Smooth muscle cell of the brain vasculature (primary cell): ENCODE measurements around the gene ADGB.

ENCODE experiments used
- DNase-seq: peaks from one replicate; pipeline ENCODE4 v3.0.0-alpha.2; 2012; ENCODE audit warnings: low read depth, low spot score

The ADGB gene

DNA sequence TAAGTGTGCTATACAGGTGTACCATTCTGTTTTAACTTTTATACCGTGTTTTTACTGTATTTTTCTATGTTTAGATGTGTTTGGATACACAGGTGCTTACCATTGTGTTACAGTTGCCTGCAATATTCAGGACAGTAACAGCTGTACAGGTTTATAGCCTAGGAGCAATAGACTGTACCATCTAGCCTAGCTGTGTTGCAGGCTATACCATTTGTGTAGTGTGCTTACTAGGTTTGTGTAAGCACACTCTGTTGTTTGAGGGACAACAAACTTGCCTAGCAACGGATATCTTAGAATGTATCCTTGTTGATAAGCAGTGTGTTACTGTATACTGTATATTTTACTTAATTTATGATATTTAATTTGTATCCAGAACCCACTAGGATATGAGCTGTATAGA is 35.2 kb downstream of the ADGB start:
- DNase-seq, result no peak

DNA sequence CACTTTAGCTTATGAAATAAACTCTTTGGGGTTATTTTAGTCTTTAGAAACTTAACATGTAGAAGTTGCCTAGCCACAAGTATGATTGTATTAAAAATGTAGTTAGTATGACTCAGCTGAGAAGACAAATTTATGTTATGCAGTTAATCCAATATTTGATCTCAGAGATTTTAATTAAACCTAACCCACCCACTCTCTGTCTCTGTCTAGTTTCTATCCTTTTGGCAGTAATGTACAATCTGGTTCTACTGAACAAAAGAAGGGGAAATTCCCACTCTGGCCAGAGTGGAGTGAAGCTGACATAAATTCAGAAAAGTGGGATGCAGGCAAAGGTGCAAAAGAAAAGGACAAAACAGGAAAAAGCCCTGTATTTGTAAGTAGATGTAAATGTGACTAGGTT is 36.4 kb downstream of the ADGB start:
- no peak for DNase-seq

DNA sequence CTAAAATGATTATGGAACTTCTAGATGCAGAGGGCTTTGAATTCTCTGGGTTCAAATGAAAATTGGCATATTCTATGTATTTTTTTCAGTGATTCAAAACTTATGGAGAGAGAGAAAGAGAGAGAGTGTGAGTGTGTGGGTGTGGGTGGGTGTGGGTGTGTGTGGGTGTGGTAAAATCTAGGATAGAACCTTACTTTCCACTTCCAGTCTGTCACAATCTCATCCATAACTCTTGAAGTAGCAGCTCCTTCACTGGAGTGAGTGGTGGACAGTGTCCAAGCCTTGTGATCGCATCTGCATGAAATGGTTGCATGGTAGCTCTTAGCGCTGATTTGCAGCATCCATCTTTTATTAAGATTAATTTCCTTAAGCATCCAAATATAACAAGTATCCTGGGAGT is 37.7 kb downstream of the ADGB start:
- DNase-seq, result no peak

DNA sequence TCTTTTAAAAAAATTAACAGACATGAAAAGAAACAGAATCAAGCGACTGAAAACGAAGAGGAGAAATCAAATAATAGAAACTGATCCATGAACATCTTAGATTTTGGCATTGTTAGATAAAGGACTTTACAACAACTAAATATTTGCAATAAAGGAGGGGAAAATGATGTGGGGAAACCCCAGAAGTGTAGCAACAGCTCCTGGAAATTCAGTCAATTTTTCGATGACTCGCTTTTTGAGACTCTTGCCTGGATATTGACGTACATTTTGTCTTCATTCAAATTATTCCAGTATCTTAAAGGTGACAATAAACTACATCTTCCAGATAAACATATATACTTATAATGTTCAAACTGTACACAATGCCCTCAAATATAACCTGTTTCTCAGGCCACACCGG is 44.1 kb downstream of the ADGB start:
- DNase-seq, result no peak

DNA sequence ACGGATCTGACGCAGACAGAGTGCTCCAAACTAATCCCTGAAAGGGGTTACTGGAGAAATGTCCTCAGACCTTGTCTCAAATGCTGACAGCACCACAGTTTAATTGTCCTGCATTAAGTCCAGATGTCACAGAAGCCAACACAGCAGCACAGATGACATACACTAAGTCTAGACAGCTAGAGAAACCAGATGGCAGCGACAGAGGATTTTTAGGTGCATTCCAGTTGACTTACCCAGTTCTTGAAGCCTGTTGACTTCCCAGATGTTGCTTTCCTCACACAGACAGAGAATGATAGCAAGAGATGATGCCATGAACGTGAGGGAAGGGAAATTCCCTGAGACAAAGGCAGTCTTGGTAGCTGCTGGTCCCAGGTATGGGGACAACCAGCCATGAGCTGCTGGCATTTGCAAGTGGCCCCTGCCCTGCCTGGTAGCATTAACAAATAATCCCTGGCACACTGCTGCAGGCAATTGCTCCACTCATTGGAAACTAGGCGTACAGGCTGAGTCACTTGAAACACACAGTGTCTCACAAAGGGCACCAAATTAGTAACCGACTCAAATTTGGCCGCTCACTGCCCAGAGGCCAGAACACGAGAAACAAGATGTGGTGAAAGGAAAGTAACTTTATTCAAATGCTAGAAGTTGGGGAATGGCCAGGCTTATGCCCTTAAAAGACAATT is 52.2 kb downstream of the ADGB start:
- DNase-seq, result no peak

DNA sequence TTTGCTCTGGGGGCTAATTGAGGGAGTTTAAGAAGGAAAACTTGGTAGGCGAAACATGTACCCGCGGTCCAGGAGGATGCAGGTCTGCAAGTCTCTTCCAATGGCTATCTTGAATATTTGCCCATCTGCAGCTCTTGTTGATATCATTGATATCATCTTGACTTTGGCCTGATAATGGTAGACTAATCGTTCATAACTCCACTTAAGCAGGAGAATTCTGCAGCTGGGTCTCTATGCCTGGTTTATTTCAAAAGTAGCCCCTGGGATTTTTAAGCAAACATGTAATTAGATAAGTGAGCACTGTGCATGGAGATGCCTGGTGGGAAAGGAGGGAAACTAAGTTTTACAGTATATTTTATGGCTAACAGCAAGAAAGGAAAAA is 52.7 kb downstream of the ADGB start:
- no peak for DNase-seq

DNA sequence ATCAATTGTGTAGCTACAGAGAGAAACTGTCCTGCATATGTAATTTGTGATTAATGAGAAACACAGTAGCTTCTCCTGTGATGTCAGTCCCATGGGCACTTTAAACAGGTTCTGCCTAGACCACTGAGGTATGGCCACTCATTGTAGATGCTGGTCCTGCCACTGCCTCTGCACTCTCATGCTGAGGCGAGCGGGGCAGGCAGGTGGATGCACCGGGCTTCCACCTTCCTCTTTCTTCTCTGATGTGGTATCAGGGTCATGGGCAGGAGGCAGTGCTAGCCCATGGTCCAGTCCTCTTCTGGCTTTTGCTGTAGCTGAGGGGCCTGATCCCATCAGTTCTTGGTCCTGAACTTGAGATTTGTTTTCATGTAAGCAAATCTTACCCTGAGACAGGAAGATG is 58.7 kb downstream of the ADGB start:
- no peak for DNase-seq

DNA sequence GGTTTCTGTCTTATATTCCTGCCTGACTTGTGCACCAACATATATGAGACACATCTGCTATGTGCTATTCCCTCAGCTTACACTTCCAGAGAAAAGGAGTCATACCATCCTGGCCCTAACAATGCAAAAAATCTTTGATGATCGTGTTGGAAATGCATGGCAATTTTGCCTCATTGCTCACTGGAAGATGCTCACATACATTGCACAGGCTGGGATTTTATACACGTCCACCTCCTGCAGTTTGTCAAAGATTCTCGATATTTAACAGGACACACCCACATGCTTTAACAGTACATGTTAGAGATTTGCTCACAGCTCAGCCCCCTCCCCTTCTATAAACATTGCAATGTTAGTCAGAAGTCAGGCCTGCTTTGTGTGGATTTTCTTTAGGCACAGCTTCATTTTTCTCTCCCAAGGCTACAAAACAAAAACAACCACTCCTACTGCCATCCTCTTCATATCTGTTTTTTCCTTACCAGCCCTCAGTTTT is 66.1 kb downstream of the ADGB start:
- DNase-seq, result no peak

DNA sequence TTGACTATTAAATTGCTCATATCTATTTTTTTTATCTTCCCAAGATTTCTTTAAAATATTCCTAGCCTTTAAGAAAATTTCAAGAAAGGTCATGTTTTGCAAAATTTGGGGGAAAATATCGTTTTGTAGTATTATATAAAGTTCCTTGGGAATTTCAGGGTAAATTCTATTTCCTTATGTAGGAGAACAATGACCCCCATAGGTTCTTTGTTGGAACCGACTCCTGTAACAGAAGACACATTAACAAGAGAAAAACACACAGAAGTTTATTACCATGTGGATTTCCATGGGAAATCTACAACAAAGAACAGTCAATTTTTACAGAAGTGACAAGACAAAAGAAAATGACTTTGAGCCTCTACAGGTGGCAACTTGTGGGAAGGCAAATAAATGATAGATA is 68.1 kb downstream of the ADGB start:
- no peak for DNase-seq

DNA sequence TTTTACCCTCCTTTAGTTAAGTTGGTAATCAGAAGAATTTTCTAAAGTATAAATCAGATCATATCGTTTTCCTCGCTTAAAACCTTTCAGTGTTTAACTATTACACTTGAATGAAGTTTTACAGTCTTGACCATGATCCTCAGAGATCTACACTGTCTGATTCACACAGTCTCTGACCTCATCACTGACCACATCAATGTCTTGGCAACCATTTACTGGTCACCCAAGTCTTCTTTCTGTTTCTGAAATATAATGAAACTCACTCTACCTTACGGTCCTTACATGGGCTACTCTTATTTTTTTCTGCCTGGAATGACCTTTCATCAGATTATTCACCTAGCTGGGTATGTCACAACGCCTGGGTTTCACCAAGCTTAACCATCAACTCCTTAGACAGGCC is 71.4 kb downstream of the ADGB start:
- DNase-seq, result no peak

DNA sequence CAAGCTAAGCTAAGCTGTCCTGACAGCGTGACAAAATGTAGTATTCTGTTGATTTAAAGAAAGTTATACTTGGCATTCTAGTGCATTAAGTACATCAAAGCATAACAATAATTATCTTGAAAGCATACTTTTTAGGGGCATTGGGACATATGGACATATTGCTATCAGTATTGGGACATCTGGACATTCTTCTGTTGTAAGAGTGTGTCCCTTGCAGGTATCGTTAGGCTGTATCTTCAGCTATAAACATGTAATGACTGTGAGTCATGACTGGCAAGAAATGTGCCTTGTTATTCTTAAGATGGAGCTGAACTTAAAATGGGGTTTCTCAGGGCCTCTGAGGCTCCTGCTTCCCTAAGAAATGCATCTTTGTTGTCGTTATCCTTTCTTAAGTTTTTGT is 74.3 kb downstream of the ADGB start:
- no peak for DNase-seq

DNA sequence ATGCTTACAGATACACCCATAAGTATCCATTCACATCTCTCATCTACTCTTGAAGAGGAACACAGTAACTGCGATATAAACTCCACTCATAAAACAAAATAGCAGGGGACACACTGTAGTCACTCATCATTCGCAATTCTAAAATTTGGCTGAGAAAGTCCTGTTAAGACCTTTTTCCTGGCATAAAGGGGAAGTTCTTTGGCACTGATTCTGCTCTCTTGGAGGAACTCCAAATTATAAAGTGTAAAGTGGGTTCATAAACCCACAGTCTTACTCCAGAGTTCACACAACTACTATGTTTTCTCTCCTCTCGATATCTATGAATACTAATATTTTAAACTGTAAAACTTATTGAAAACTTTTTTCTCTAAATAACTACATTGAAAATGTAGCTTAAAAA is 80.6 kb downstream of the ADGB start:
- no peak for DNase-seq

DNA sequence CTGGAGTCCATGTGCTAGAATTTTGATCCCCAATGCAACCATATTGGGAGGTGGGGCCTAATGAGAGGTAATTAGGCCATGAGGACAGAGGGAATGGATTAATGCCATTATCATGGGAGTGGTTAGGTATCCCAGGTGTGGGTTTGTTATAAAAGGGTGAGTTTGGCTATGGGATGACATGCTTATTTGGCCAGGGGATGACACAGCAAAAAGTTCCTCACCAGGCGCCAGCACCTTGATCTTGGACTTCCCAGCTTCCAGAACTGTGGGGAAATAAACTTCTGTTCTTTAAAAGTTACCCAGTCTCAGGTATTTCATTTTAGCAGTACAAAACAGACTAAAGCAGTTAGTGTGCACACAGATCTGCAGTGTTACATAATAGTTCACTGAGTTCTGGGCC is 84.1 kb downstream of the ADGB start:
- no peak for DNase-seq

DNA sequence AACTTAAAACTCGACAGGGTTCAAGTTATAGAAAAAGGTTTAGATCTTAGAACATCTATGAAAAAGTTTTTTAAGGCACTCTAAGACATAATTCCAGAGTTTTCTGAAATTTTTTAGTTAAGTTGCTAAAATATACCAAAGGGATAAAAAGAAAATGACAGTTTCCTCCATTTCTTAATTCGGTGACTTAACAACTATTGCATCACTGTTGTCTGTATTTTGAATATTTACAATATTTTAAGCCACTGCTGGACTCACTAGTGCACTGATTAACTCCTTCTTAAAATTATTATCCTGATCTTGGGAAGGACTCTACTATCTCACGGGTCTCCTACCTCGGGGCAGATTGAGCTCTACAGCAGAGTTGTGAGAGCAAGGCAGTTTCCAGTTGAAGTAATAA is 91.0 kb downstream of the ADGB start:
- no peak for DNase-seq

DNA sequence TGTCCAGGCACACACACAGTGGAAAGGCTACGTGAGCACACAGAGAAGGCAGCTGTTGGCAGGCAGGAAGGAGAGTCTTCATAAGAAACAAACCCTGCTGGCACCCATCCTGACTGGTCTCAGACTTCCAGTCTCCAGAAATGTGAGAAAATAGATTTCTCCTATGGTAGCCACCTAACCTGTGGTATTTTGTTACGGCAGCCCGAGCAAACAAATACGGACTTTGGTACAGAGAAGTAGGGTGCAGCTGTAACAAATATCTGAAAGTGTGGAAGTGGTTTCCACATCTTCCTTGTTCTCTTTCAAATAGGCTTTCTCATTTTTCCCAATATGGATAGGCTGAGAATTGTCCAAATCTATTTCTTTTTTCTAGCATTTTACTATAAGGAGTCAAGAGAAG is 94.6 kb downstream of the ADGB start:
- DNase-seq, result no peak

DNA sequence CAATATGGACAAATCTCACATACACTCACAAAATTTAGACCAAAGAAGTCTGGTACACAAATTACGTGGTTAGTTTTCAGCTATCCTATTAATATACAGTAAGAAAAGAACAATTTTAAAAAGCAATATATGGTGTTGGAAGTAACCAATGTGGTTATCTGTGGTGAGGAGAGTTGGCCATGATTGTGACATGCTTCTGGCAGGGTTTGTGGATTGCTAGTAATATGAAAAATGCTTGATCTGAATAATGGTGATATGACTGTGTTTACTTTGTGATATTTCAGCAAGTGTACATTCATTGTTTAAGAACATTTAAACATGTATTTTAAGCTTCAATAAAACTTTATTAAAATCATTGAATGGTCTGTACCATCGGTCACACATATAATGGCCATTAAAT is 99.1 kb downstream of the ADGB start:
- no peak for DNase-seq

DNA sequence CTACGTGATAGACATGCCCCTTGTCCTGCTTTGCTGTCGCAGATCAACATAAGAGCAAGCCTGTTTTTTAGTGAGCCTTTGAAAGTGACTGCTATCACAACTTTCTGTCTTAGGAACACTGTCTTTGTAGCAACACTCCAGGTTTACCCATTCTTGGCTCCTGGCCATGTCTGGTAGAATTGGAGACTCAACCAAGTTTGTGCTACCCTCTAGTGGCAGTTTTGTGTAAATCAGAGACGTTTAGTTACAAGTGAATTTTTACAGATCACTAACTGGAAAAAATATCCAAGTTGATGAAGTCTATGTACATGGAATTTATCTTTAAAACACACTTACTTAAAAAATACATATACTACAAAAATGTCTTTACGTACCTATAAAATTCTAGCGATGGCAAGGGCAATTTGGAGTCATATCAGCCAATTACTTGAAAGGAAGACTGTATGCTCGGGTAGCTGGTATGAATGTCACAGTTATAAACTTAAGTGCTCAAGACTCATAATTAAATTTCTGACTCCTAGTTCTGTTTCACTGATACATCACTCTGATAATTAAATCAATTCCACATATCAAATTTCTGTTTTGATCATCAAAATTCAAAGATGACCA is 101.4 kb downstream of the ADGB start:
- DNase-seq, result peak; percentile 78

DNA sequence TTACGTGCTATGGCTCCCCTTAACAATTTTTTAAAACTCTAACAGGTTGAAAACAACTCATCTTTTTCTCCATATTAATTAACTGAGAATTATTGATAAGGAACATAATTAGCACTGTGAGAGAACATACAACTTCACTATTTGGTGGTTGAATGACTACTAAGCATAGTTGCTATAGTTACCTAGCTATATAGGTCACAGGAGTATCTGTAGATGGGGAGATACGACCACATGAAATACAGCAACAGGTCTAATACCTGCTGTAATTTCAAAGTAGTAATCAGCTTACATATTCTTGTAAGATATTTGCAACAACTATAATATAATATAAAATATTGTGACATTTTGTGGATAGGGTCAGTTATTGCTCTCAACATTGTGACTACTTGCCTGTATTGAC is 102.9 kb downstream of the ADGB start:
- DNase-seq, result no peak

DNA sequence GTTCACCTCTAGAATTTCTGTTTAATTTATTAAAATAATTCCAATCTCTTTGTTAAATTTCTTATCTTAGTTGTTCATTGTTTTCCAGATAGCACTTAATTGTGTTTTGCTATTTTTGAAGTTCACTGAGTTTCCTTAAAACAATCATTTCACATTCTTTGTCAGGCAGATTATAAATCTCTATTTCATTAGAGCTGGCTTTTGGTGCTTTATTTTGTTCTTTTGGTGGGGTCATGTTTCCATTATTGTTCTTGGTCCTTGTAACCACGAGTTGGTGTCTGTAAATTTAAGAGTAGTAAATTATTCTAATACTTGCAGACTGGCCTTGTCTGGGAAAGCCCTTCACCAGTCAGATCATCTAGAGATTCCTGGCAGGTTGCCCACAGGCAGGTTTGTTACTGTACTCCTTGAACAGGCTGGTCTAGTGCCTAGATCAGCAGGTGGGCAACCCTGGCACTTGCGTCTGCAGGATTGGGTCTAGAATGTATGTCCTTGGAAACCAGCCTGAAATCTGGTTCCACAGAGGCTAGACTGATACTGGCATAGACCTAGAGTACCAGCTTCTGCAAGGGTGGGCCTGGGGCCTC is 110.4 kb downstream of the ADGB start:
- DNase-seq, result no peak

DNA sequence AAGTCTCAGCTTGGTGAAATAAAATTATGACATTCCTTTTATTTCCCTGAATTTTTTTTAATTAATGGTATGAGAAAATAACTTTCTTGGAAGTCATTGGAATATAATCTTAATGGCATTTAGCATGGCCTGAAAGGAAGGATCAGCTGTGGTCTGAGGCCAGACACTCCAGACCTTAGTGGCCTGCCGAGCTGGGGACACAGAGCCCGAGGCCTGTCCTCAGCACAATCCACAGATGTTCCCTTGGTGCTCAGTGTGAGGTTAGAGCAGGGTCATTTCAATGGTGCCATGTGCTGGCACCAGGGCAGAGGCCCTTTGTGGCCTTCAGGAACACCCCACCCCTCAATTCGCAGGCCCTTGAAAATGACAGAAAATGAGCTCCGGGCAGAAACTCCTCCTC is 120.6 kb downstream of the ADGB start:
- no peak for DNase-seq

DNA sequence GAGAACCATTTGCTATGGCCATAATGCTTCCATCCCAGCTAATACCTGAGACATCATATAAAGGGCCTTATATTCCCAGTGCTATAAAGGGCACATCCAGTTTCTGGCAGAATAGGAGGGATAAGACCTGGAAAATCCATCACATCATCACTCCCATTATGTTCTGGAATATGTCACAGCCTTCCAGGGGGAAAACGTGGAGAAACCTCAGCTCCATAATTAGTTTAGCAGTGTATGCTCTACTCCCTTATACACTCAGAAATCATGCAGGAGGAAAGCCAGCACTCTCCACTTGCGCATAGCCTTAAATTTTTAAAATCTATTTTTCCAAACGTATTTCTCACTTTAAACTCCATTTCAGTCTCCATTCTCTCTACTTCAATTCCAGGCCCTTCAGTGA is 140.9 kb downstream of the ADGB start:
- no peak for DNase-seq

DNA sequence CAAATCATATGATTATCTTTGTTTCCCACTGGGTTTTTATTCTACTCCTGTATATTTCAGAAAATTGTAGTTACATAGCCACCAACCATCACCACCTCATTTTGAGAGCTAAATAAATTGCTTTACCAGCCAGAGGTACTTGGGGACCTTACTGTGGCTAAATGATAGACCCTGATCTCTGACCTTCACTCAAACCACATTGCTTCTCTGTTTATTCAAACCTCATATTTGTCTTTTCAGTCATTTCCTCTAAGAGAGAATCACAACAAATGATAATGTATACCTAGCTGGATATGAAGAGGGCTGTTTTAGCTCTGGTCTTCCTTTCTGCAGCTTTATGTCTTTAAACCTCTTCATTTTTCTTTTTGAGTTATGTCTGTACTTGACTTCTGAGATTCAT is 142.8 kb downstream of the ADGB start:
- DNase-seq, result peak; percentile 4

DNA sequence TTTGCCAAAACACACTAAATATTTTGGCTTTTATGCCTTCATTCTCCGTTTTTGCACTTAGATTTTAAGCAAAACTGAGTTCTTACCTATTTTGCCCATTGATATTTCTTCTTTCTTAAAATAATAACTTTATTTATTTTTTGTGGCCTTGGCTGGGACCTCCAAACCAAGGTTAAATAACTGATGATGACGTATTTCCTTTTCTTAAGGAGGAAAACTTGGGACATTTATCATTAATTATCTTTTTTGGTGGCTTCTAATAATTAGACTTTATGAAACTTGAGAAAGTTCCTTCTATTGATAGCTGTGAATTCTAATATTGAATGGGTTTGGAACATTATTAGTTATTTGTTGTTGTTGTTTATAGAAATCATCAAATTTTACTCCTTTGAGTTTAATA is 154.5 kb downstream of the ADGB start:
- DNase-seq, result no peak
